ENCODE data around the gene ELFN2. TPM values are rescaled to one million over a fixed set of nuclear protein-coding genes. Genes with fewer than 3 reads are reported as not detected.

ELFN2 gene
- total and polyA plus RNA-seq, 8 donors = 0.03 to 0.89 (median 0.18) TPM; not detected in 5

DNA sequence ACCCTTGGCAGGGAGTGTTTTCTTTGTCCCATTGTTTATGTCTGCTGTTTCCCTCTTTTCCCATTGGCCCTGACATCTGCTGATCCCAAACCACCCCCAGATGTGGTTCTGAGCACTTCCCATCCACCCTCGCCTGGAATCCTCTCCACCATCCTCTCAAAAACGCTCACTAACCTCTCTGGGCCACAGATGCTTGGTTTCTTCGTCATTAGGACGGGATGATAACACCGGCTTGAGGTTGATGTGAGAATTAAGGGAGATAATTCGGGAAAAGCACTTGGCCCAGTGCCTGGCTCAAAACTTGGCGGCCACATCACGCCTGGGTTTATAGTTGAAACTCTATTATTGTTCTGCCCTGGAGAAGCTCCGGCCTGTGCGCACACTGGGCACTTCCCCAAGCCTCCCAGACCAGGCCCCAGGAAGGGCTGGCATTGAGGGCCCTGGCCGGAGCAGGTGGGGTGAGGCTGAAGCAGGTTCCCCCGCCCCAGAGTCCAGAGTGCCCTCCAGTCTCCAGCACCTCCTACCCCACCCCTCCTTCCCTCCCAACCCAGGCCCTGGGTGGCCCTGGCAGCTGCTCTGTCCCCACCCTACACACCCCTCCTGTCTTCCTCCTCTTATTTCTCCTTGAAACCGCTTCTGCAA, 81.3 kb downstream of the ELFN2 start:
- H3K4me1 ChIP-seq = peaks cover 0 to 15% (median 6%) of the 10 kb centered on the region in 4 donors
- 18 to 35% (median 28%) methylated on average over 9 to 13 of the region's 13 CpGs for WGBS, 5 donors
- no peak overlapping the region for H3K4me3 ChIP-seq
- no peak overlapping the region for H3K27ac ChIP-seq
- H3K36me3 ChIP-seq = no peaks in the 10 kb centered on the region
- no peaks in the 10 kb centered on the region for H3K9me3 ChIP-seq
- peaks cover 0 to 32% (median 0%) of the 10 kb centered on the region in 3 donors for H3K27me3 ChIP-seq
- no peak for TF ChIP-seq POLR2A (IDR thresholded peaks at IDR 0.05)
- no peak for TF ChIP-seq EP300 (IDR thresholded peaks at IDR 0.05)
- TF ChIP-seq, protein P1, sequence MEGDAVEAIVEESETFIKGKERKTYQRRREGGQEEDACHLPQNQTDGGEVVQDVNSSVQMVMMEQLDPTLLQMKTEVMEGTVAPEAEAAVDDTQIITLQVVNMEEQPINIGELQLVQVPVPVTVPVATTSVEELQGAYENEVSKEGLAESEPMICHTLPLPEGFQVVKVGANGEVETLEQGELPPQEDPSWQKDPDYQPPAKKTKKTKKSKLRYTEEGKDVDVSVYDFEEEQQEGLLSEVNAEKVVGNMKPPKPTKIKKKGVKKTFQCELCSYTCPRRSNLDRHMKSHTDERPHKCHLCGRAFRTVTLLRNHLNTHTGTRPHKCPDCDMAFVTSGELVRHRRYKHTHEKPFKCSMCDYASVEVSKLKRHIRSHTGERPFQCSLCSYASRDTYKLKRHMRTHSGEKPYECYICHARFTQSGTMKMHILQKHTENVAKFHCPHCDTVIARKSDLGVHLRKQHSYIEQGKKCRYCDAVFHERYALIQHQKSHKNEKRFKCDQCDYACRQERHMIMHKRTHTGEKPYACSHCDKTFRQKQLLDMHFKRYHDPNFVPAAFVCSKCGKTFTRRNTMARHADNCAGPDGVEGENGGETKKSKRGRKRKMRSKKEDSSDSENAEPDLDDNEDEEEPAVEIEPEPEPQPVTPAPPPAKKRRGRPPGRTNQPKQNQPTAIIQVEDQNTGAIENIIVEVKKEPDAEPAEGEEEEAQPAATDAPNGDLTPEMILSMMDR (IDR thresholded peaks at IDR 0.05) = no peak
- TF ChIP-seq POLR2AphosphoS5 (IDR thresholded peaks at IDR 0.05) = no peak
- intact Hi-C loops (cut with DNase I; ENCODE audit: low total_unique reads) = no loop called here
- peak in 1 of 2 donors; percentile 70 for DNase-seq

DNA sequence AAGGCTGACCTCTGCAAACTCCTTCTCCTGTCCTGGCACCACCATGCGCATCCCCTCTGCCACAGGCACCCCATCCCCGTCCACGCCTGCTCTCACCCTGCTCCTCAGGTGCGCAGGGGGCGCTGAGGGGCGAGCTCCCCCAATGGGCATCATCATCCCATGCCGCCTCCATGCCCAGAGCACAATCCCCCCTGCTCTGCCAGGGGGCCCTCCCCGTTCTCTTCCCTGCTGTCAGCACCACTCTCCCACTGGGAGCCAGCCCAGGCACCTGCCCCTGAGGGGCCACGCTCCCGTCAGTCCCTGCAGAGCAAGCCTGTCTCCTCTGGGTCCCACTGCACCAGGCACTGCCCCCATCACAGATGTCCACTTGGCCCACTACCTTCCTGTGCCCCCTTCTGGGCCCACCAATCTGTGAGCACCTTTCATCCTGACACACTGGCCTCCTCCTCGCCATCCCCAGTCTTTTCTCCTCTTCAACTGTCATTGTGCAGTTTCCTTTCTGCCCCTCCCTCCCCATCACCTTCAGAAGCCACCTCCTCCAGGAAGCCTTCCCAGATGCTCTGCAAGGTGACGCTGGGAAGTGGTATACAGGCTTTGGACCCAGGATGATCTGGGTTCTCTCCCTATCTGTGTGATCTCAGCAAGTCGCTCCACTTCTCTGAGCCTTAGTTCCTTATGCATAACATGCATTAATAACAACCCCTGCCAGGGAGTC, 82.4 kb downstream of the ELFN2 start:
- TF ChIP-seq POLR2A (IDR thresholded peaks at IDR 0.05) = no peak
- no peak for TF ChIP-seq EP300 (IDR thresholded peaks at IDR 0.05)
- TF ChIP-seq, protein P1 (IDR thresholded peaks at IDR 0.05) = no peak
- TF ChIP-seq POLR2AphosphoS5 (IDR thresholded peaks at IDR 0.05) = no peak
- DNase-seq = no peak
- H3K9me3 ChIP-seq = no peaks in the 10 kb centered on the region
- H3K27ac ChIP-seq = no peak overlapping the region
- WGBS, 5 donors = 77 to 87% (median 84%) methylated on average over 13 of the region's 13 CpGs
- H3K27me3 ChIP-seq = peaks cover 0 to 41% (median 0%) of the 10 kb centered on the region in 3 donors
- intact Hi-C loops (cut with DNase I; ENCODE audit: low total_unique reads) = no loop called here
- H3K4me3 ChIP-seq = no peak overlapping the region
- no peaks in the 10 kb centered on the region for H3K36me3 ChIP-seq
- H3K4me1 ChIP-seq = peaks cover 0 to 15% (median 6%) of the 10 kb centered on the region in 4 donors

DNA sequence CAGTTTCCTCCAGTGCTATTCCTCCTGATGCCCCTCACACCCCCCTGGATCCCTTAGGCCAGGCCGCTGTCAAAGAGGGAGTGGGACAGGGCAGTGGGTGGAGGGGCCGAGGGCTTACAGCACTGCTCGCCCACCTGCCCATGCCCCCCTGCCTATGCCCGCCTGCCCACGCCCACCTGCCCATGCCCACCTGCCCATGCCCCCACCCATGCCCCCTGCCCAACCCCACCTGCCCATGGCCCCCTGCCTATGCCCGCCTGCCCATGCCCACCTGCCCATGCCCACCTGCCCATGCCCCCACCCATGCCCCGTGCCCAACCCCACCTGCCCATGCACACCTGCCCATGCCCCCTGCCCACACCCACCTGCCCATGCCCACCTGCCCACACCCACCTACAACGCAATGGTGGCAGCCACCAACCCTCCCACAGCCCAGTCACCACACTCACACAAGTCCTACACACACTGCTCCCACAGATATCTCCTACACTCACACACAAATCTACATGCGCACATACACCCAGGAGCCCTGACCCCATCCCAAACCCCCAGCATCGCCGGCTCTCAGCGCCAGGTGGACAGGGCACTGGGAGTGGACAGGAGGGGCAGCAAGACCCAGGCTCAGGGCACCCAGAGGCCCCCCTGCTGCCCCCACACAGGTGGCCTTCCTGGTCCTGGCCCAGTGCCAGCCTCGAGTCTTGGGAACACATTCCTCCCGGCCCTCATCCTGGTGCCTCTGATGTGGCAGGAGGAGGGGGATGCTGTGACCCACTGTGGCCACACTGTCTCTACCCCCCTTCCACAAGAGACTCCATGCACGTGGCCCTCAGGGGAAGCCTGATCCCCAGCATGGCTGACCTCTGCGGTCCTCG, 83.2 kb downstream of the ELFN2 start:
- Histone ChIP-seq H3K27ac (no peak overlapping the region), H3K27me3 (peaks cover 0 to 49% (median 0%) of the 10 kb centered on the region in 3 donors), H3K4me3 (no peak overlapping the region), H3K4me1 (peaks cover 0 to 18% (median 6%) of the 10 kb centered on the region in 4 donors), H3K9me3 (no peaks in the 10 kb centered on the region), H3K36me3 (no peaks in the 10 kb centered on the region)
- no peak for TF ChIP-seq POLR2A (IDR thresholded peaks at IDR 0.05)
- peak in 1 of 2 donors; percentile 39 for DNase-seq
- 63 to 86% (median 72%) methylated on average over 9 to 17 of the region's 17 CpGs for WGBS, 5 donors
- intact Hi-C loops (cut with DNase I; ENCODE audit: low total_unique reads) = no loop called here

DNA sequence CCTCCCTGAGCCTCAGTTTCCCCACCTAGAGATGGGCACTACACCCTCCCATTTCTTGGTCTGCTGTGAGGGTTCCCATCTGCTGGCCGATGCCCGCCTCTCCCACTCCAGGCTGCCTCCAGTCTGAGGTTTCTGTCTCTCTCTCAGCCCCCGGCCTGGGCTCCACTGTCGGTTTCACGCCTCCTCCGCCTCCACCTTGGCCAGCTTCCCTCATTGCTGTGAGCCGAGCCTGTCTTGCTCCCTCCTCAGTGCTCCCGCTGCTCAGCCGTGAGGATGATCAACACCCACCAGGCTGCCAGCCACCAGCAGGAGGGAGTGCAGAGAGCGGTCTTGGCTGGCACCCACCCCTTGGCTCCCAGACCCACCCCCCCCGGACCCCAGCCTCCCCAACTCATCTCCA, 83.9 kb downstream of the ELFN2 start:
- no peak overlapping the region for H3K27ac ChIP-seq
- no peaks in the 10 kb centered on the region for H3K36me3 ChIP-seq
- TF ChIP-seq, protein P1 (IDR thresholded peaks at IDR 0.05) = no peak
- TF ChIP-seq POLR2A (IDR thresholded peaks at IDR 0.05) = no peak
- no peak for TF ChIP-seq POLR2AphosphoS5 (IDR thresholded peaks at IDR 0.05)
- TF ChIP-seq EP300 (IDR thresholded peaks at IDR 0.05) = no peak
- H3K4me1 ChIP-seq = peaks cover 0 to 25% (median 10%) of the 10 kb centered on the region in 4 donors
- intact Hi-C loops (cut with DNase I; ENCODE audit: low total_unique reads) = no loop called here
- WGBS, 5 donors = 63 to 78% (median 68%) methylated on average over 11 of the region's 11 CpGs
- H3K4me3 ChIP-seq = no peak overlapping the region
- DNase-seq = no peak
- peaks cover 0 to 56% (median 0%) of the 10 kb centered on the region in 3 donors for H3K27me3 ChIP-seq
- no peaks in the 10 kb centered on the region for H3K9me3 ChIP-seq

All from stomach (tissue), 9 donors.